OCI-LY3 (cell line): ENCODE results near the gene AKR1C1.

ENCODE experiments used
- CTCF ChIP-seq: fragments of 200-600, 300-600 bp; sonication (generic); IDR thresholded peaks from 2 replicates; pipeline ENCODE4 v1.5.1; 2014; ENCODE audit warnings: antibody characterized with exemption, low read length, low read depth
- EZH2phosphoT487 ChIP-seq: fragments of 200-600 bp; shearing (Covaris generic); IDR thresholded peaks from 2 replicates; pipeline ENCODE4 v1.6.1; 2018; ENCODE audit warnings: antibody characterized with exemption, mixed run types, low read depth

- no peak for TF ChIP-seq CTCF
- TF ChIP-seq EZH2phosphoT487 = no peak
Observed at GRCh38 chr10:4918236-4918635, 45.0 kb upstream of the AKR1C1 start.
